Mucosa of rectum (tissue), 2 donors: ENCODE results near the gene EPB41L4B.
"Not testable (repeated sequence)": the region's sequence is repeated elsewhere in the genome, so short reads cannot be mapped to it uniquely, and the experiment has no call there.

Experiments
- H3K27ac ChIP-seq, 2 donors: one replicate each; pipeline ENCODE4 v1.7.0; 2013; ENCODE audit warnings: inconsistent platforms in 2 of 2, low read depth in 2 of 2, low read length in 2 of 2
- H3K27me3 ChIP-seq, 2 donors: one replicate each; pipeline ENCODE4 v1.7.0; 2013; ENCODE audit warnings: low read length in 2 of 2; ENCODE audit not compliant: control insufficient read depth in 2 of 2, insufficient read depth in 2 of 2
- H3K36me3 ChIP-seq, 2 donors: one replicate each; pipeline ENCODE4 v1.7.0; 2013; ENCODE audit warnings: low read length in 2 of 2; ENCODE audit not compliant: control insufficient read depth in 2 of 2, insufficient read depth in 2 of 2
- H3K4me1 ChIP-seq, 2 donors: one replicate each; pipeline ENCODE4 v1.7.0; 2013; ENCODE audit warnings: low read length in 2 of 2, mild to moderate bottlenecking in 1 of 2; ENCODE audit not compliant: control insufficient read depth in 2 of 2, insufficient read depth in 2 of 2
- H3K4me3 ChIP-seq, 2 donors: one replicate each; pipeline ENCODE4 v1.7.0; 2013; ENCODE audit warnings: low read length in 2 of 2
- H3K9ac ChIP-seq, 2 donors: one replicate each; pipeline ENCODE4 v1.7.0; 2013; ENCODE audit warnings: low read length in 2 of 2, low read depth in 1 of 2, mild to moderate bottlenecking in 1 of 2
- H3K9me3 ChIP-seq, 2 donors: one replicate each; pipeline ENCODE4 v1.7.0; 2013; ENCODE audit warnings: low read length in 2 of 2; ENCODE audit not compliant: control insufficient read depth in 2 of 2
- donor health status: healthy.
- donor health status: Normal muscosa, but diverticular disease.

EPB41L4B gene

DNA sequence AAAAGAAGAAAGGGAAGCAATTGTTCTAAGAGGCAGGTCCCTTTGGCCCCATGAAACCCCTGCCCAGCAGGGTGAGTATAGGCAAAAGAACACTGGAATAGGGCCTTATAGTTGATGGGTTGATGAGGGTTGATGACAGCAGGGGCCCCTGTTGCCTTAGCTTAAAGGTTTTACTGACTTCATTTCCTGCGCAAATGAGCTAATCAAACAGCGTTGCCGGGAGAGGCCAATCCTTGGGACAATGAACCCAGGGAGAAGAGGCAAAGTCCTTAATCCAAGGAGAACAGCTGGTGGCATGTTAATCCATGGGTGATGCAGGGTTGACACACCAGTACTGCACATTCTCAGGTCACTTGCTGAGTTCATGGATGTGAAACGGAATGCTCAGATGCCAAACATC lies 22.0 kb upstream of the EPB41L4B start:
- no peak overlapping the region for H3K9ac ChIP-seq
- H3K9me3 ChIP-seq = no peaks in the 10 kb centered on the region
- no peaks in the 10 kb centered on the region for H3K27me3 ChIP-seq
- H3K4me1 ChIP-seq = peaks cover 0 to 10% of the 10 kb centered on the region in 2 donors
- no peak overlapping the region for H3K27ac ChIP-seq
- H3K4me3 ChIP-seq = no peak overlapping the region
- H3K36me3 ChIP-seq = no peaks in the 10 kb centered on the region

DNA sequence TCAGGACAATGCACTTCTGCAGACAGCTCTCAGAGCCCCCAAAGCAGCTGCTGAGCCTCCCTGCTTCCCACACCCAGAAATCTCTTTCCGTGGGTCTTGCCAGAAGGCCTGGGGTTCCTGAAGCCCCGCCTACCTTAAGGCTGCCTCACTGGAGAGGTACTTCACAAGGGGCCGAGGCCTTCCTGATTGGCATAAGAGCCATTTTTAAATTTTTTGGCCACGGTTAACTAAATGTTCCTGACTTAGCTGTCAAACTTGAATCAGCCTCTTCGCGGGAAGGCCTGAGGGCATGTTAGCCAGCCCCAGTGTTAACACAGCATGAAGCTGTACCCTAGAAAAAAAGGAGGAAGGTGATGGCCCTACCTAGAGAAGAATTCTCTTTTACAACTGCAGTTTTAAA lies 20.7 kb upstream of the EPB41L4B start:
- no peak overlapping the region for H3K27ac ChIP-seq
- peaks cover 0 to 10% of the 10 kb centered on the region in 2 donors for H3K4me1 ChIP-seq
- H3K27me3 ChIP-seq = no peaks in the 10 kb centered on the region
- no peaks in the 10 kb centered on the region for H3K36me3 ChIP-seq
- H3K9me3 ChIP-seq = no peaks in the 10 kb centered on the region
- H3K4me3 ChIP-seq = no peak overlapping the region
- no peak overlapping the region for H3K9ac ChIP-seq

DNA sequence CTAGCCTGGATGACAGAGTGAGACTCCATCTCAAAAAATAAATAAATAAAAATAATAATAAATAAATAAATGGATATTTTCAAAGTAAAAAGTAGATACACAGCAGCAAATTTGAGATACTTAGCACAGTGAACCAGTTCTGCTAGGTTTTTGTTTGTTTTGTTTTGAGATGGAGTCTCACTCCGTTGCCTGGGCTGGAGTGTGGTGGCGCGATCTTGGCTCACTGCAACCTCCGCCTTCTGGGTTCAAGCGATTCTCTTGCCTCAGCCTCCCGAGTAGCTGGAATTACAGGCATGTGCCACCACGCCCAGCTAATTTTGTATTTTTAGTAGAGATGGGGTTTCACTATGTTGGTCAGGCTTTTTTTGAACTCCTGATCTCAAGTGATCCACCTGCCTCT lies 20.1 kb upstream of the EPB41L4B start:
- not testable (repeated sequence) for H3K9me3 ChIP-seq, H3K4me3 ChIP-seq

DNA sequence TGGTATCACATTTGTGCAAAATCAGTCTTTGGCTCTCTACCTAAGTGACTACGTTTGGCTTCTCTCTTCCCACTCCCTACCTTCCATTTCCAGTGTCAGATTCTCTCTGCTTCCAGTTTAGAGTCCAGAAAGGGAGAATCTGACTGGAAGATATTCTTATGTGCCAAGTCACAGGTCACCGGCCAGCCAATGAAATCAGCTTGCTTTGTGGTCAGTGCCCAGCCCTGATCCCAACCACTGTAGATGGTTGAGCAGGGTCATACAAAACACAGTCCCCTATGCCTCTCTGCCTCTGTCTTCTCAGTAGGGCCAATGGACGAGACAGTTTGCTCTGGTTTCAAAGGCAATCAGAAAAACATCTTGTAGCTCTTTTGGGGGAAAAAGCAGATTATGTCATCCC lies 15.6 kb upstream of the EPB41L4B start:
- Histone ChIP-seq H3K27ac (no peak overlapping the region), H3K4me3 (no peak overlapping the region), H3K9me3 (no peaks in the 10 kb centered on the region), H3K36me3 (no peaks in the 10 kb centered on the region), H3K4me1 (peaks cover 0 to 4% of the 10 kb centered on the region in 2 donors), H3K9ac (no peak overlapping the region), H3K27me3 (no peaks in the 10 kb centered on the region)

More for the DNA sequence above, 20.1 kb upstream of the EPB41L4B start:
- H3K36me3 ChIP-seq, H3K9ac ChIP-seq, H3K27me3 ChIP-seq, H3K27ac ChIP-seq: not testable (repeated sequence)
- peaks cover 0 to 10% of the 10 kb centered on the region in 2 donors for H3K4me1 ChIP-seq

DNA sequence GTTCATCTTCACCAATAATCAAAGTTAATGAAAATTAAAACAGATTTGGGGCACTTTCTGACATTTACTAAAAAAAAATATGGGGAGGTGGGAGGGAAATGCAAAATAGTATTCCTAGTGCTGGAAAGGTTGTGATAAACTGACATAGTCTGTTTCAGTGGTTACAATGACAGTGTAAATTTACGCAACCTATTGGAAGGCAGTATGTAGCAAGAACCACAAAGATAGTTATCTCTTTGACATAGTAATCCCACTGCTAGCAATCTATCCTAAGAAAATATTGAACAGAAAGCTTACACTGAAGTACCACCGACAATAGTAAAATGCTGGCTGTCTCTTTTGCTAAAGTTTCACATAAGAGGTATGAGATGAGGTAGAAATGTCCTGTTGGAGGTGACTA lies 15.1 kb upstream of the EPB41L4B start:
- Histone ChIP-seq H3K27ac (no peak overlapping the region), H3K27me3 (no peaks in the 10 kb centered on the region), H3K9ac (no peak overlapping the region), H3K4me1 (peaks cover 0 to 9% of the 10 kb centered on the region in 2 donors), H3K9me3 (no peaks in the 10 kb centered on the region), H3K36me3 (no peaks in the 10 kb centered on the region), H3K4me3 (no peak overlapping the region)

DNA sequence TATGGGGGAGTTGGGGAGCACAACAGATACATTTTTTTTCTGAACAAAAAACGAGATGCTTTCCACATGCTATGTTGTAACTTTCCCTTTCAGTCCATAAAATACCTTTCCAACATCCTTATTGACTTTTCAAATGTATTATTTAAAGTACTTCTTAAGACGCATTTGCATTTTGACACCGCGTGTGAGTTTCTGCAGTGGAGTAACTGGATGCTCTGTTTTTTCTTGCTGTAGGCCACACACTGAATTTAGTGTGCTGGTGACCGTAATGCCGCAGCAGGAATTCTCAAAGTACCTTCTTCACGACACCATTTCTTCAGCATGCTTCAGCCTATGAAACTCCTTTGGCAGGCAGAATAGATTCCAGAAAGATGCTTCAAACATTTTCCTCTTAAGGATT lies 14.3 kb upstream of the EPB41L4B start:
- Histone ChIP-seq H3K9me3 (no peaks in the 10 kb centered on the region), H3K4me1 (peaks cover 0 to 13% of the 10 kb centered on the region in 2 donors), H3K27ac (no peak overlapping the region), H3K9ac (no peak overlapping the region), H3K27me3 (no peaks in the 10 kb centered on the region), H3K4me3 (no peak overlapping the region), H3K36me3 (no peaks in the 10 kb centered on the region)

DNA sequence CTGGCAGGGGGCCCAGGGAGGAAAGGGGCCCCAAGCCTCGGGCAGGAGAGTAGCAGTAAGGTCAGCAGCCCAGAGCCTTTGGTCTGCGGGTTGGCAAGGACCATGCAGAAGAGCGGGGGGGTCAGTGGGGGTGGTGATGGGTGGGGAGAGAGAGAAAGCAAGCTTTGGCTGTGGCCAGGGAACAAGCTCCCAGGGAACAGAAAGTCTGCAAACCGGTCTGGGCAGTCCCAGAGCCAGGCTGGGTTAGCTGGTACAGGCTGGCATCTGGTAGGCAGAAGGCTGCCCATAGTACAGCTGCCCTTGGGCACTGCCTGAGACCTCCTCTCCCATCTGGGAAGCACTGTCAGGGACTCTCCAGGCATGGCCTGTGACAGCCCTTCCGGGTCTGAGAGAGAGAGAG lies 10.5 kb upstream of the EPB41L4B start:
- no peak overlapping the region for H3K4me3 ChIP-seq
- H3K9ac ChIP-seq = no peak overlapping the region
- H3K4me1 ChIP-seq = peaks cover 0 to 26% of the 10 kb centered on the region in 2 donors
- H3K27ac ChIP-seq = peak overlapping the region; percentile 61 to 77
- H3K36me3 ChIP-seq = no peaks in the 10 kb centered on the region
- no peaks in the 10 kb centered on the region for H3K27me3 ChIP-seq
- no peaks in the 10 kb centered on the region for H3K9me3 ChIP-seq

DNA sequence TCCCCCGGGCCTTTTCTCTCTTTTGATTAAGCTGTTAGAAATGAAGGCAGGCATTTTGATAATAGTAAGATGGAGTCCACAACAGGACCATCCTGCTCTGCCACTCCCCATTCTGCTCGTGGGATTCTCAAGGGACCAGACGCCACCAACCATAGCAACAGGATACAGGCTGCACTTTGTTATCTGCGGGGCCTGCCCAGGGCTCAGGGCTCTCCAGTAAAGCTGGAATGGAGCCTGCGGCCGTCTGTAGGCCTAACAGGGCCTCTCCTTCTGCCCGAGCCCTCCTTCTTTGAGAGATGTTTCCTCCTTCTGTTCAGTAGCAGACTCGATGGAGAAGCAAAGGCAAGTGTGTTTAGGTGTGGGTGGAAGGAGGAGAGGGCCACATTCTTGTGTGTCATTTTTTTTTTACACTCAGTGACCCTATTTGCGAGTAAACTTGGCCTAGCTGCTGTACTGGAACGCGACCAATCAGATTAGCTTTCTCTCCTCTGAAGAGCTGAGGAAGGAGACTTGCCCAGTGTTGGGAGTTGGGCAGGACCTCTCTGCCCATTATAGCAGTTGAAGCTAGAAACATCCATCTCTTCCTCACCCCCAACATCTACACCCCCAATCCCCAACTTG lies 8.9 kb upstream of the EPB41L4B start:
- no peaks in the 10 kb centered on the region for H3K36me3 ChIP-seq
- H3K4me3 ChIP-seq = peak overlapping the region in 1 of 2 donors; percentile 26
- no peaks in the 10 kb centered on the region for H3K9me3 ChIP-seq
- H3K4me1 ChIP-seq = peaks cover 0 to 26% of the 10 kb centered on the region in 2 donors
- no peak overlapping the region for H3K9ac ChIP-seq
- no peaks in the 10 kb centered on the region for H3K27me3 ChIP-seq
- H3K27ac ChIP-seq = peak overlapping the region; percentile 63 to 72

DNA sequence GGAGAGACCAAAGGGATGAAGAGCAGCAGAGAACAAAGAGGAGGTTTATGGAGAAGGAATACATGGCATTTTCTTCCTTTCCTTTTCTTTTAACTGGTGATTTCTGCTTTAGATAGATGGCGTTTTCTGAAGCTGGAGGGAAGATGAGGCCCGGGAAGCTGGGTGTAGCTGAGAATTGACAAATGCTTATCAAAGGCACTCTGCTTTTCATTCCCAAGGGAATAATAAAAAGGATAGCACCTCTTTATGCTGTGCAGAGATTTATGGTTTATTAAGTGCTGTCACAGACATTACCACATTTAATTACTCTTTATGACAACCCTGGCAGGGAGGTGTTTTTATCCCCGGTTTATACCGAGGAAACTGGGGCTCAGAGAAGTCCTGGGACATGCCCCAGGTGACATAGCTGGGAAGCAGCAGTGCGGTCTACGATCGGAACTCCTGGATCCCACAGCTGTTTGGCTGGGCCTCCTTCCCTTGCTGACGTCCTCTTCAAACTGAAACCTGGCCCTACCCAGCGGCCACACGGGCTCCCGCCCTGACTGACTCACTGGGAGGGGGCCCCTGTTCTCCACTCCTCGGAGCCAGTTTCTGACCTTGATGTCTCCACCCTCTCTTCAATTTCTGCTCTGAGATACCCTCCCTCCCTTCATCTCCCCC lies 8.2 kb upstream of the EPB41L4B start:
- Histone ChIP-seq H3K4me3 (peak overlapping the region in 1 of 2 donors; percentile 31), H3K27me3 (no peaks in the 10 kb centered on the region), H3K4me1 (peaks cover 0 to 26% of the 10 kb centered on the region in 2 donors), H3K36me3 (no peaks in the 10 kb centered on the region), H3K9me3 (no peaks in the 10 kb centered on the region), H3K9ac (peak overlapping the region; percentile 41 to 47), H3K27ac (peak overlapping the region; percentile 43 to 72)

DNA sequence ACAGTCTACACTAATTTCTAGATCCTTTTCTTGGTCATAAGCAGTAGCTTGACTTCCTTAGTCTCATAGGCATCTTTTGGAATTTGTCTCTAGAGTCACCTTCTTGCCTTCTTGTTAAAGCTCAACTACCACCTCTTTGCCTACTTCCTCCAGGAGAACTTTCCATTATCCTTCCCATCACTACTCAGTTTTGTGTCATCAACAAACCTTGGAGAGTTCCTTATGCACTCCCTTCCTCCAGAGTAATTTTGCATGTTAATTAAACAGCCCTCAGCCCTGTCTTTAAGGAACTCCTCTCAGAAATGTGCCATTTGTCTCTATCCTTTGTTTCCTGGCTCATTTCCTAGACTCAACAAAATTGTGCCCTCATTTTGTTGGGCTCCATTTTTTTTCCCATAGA lies 4.2 kb upstream of the EPB41L4B start:
- Histone ChIP-seq H3K9ac (no peak overlapping the region), H3K4me3 (no peak overlapping the region), H3K4me1 (peaks cover 5 to 19% of the 10 kb centered on the region in 2 donors), H3K9me3 (no peaks in the 10 kb centered on the region), H3K36me3 (no peaks in the 10 kb centered on the region), H3K27me3 (no peaks in the 10 kb centered on the region), H3K27ac (no peak overlapping the region)
